ENCODE measurements around the gene BDKRB2.

The BDKRB2 gene

DNA sequence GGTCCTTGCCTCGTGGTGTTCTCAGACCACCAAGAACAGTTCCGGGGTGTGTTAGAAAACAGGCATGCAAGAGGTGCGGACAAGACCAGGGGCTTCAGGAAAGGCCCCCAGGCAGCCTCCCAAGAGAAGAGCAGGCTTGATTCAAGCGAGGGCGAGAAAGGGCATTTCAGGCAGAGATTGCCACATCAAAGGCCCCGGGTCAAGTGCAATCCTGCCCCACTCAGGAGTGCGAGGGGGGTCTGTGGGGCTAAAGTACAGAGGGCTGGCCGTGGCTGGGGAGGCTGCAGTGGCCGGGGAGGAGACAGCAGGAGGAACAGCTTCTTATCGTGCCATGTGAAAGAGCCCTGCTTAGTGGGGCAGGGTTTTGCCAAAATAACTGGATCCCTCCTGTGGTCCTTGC, 2.7 kb upstream of the BDKRB2 start:
- Mint-ChIP-seq H3K4me1 (ENCODE audit: low read depth) (peaks cover 12% of the 10 kb centered on the region), H3K4me3 (no peak overlapping the region), H3K9me3 (no peaks in the 10 kb centered on the region), H3K27me3 (peaks cover 31% of the 10 kb centered on the region), H3K36me3 (ENCODE audit: low read depth) (no peaks in the 10 kb centered on the region), H3K27ac (no peak overlapping the region)
- intact Hi-C loops (cut with micrococcal nuclease), result no loop called here

DNA sequence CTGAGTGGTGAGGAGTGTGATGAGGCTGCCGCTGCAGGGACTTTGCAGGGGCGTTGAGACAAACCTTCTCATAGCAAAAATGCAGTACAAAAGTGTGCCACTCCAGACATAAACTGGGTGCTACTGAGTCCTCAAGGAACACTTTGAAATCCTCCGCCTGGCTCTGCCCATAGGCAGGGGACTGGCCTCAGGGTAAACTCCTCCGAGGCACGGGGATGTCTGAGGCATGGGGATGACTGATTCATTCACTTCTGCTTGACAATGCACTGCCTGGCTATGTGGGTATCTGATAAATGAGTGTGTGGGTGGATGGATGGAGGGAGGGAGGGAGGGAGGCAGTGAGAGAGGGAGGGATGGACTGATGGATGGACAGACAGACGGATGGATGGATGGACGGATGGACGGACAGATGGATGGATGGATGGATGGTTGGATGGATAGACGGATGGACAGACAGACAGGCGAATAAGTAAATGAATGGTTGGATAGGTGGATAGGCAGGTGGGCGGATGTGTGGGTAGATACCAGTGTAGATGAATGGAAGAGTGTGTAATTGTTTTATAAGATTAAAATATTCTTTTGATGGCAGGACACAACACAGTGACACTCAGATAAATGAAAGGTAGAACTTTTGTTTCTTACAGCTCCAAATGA, 2.1 kb upstream of the BDKRB2 start:
- Mint-ChIP-seq H3K4me3 (no peak overlapping the region), H3K27me3 (peaks cover 33% of the 10 kb centered on the region), H3K9me3 (no peaks in the 10 kb centered on the region), H3K27ac (no peak overlapping the region), H3K4me1 (ENCODE audit: low read depth) (peaks cover 12% of the 10 kb centered on the region), H3K36me3 (ENCODE audit: low read depth) (no peaks in the 10 kb centered on the region)
- intact Hi-C loops (cut with micrococcal nuclease), result no loop called here

DNA sequence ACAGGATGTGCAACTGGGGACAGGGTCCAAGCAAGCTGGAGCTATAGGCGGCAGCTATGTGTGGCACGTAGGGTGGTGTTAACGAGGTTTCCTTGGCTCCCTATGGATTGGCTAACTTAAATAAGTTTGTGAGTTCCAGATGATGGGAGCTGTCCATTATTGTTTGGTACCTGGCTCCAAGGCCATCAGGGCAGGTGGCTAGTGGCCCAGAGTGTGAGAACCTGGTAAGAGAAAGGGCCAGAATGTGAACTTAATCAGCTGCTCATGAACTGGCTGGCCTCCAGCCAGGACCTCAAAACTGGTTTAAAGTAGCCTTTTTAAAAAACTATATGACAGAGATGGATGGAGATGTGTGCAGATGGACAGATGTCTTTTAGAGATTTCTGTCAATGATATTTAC, 1.5 kb upstream of the BDKRB2 start:
- Mint-ChIP-seq H3K36me3 (ENCODE audit: low read depth) (no peaks in the 10 kb centered on the region), H3K27ac (no peak overlapping the region), H3K4me1 (ENCODE audit: low read depth) (peaks cover 12% of the 10 kb centered on the region), H3K9me3 (no peaks in the 10 kb centered on the region), H3K4me3 (no peak overlapping the region), H3K27me3 (peaks cover 33% of the 10 kb centered on the region)
- intact Hi-C loops (cut with micrococcal nuclease), result no loop called here

DNA sequence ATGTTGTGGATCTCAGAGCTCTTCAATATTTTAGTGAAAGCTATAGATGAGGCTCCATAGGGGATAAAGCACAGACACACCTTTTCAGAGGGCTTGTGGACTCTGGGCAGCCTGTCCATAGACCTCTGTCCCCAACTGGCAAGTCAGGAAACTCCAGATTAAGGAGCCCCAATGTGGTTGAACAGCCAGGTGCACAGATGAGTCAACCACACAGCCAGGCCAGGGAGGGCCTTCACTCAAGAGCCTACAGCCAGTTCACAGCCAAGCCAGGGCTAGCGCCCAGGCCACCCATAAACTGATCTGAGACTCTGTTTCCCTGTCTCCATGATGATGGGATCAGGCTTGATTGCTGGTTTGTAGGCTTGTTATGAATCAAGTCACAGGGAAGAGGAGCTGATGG, 1.0 kb upstream of the BDKRB2 start:
- peaks cover 33% of the 10 kb centered on the region for H3K27me3 Mint-ChIP-seq
- no peak overlapping the region for H3K27ac Mint-ChIP-seq
- peaks cover 9% of the 10 kb centered on the region for H3K4me1 Mint-ChIP-seq (ENCODE audit: low read depth)
- intact Hi-C loops (cut with micrococcal nuclease), result no loop called here
- no peaks in the 10 kb centered on the region for H3K9me3 Mint-ChIP-seq
- H3K36me3 Mint-ChIP-seq (ENCODE audit: low read depth), result no peaks in the 10 kb centered on the region
- no peak overlapping the region for H3K4me3 Mint-ChIP-seq

DNA sequence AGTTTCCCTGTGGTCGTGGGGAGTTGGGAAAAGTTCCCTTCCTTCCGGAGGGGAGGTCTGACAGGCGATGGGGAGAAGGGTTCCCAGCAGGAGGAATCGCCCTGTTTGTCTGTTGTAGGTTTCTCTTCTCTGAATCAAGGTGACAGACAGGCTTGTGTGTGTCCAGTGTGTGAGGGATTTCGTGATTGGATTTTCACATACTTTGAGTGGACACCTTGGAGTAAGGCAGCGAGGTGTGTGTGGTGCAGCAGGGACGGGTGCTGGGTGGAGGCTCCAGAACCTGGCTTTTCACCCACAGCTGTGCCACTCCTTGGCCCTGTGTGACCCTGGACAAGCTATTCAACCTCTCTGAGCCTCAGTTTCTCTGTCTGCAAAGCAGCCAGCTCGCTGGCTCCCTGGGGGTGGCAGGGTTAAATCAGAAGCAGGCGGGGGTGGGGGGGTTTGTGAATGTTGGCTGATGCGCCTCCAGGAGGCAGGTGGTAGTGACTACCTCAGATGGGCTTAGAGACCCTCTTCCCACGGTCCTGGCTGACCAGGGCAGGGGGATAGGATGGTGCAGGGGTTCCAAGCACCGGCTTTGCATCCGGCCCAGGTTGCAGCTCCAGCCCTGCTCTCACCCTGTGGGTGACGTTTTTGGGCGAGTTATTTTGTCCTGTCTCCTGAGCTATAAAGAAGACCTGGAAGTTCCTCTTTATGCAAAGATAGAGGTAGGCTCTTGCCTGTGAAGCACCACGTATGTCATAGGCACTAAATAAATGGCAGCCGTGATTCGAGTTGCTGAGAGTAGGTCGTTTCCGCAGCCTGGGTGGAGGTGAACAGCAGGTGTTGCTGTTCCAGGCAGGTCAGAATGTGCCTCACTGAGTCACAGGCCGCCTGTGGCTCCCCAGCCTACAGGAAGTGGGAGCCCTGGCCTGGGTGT, 679 bp downstream of the BDKRB2 start:
- Mint-ChIP-seq H3K4me1 (ENCODE audit: low read depth) (peaks cover 6% of the 10 kb centered on the region), H3K4me3 (no peak overlapping the region), H3K27ac (no peak overlapping the region), H3K36me3 (ENCODE audit: low read depth) (no peaks in the 10 kb centered on the region), H3K27me3 (peaks cover 33% of the 10 kb centered on the region), H3K9me3 (no peaks in the 10 kb centered on the region)
- intact Hi-C loops (cut with micrococcal nuclease), result no loop called here

DNA sequence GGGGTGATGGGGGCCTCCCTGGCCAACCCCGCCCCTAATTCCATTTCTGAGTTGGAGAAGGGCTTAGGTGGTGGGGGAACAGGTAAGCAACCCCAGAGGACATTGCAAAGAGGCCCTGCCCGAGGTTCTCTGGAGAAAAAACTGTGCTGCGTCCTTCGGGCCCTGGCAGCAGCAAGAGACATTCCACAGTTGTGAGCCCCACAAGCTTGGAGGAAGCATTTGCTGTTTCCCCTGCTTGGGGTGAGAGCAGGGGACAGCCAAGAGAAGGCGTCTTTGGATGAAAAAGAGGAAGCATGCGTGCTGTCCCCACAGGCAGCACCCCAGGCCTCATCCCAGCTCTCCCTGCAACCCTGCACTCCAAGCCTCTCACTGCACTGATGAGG, 1.3 kb downstream of the BDKRB2 start:
- Mint-ChIP-seq H3K27ac (no peak overlapping the region), H3K9me3 (no peaks in the 10 kb centered on the region), H3K4me3 (no peak overlapping the region), H3K4me1 (ENCODE audit: low read depth) (peaks cover 6% of the 10 kb centered on the region), H3K36me3 (ENCODE audit: low read depth) (no peaks in the 10 kb centered on the region), H3K27me3 (peaks cover 33% of the 10 kb centered on the region)
- intact Hi-C loops (cut with micrococcal nuclease), result no loop called here

DNA sequence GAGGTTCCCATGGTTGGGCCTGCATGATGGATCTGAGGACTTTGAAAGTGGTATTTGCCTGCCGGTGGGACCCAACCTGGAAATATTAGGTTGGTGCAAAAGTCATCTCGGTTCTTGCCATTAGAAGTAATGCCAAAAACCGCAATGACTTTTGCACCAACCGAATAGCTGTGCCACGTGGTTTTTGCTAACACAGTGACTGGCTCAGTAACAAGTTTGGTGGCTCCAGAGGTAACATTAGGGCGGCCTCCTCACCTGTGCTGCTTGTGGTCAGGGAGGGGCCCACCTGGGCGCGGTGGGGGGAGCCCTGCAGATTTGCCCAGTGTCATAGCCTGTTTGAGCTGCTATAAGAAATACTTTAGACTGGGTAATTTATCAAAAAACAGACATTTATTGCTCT, 1.8 kb downstream of the BDKRB2 start:
- Mint-ChIP-seq H3K4me1 (ENCODE audit: low read depth) (peaks cover 6% of the 10 kb centered on the region), H3K4me3 (no peak overlapping the region), H3K27me3 (peaks cover 33% of the 10 kb centered on the region), H3K27ac (no peak overlapping the region), H3K36me3 (ENCODE audit: low read depth) (no peaks in the 10 kb centered on the region), H3K9me3 (no peaks in the 10 kb centered on the region)
- intact Hi-C loops (cut with micrococcal nuclease), result no loop called here

DNA sequence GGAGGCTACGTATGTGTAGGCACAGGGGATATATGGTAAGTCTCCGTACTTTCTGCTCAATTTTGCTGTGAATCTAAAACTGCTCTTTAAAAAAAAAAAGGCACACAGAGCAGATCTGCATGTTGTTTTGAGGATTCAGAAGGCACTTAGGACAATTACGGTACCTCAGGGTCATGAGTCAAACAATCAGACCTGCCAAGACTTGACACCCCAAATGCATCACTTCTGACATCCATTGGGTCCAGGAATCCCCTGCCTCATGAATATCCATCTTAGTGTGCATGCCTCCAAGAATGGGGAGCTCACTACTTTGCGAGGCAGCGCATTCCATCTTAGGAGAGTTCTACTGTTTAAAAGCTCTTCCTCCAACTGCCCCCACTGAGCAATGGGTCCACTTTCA, 3.0 kb downstream of the BDKRB2 start:
- H3K36me3 Mint-ChIP-seq (ENCODE audit: low read depth), result no peaks in the 10 kb centered on the region
- no peak overlapping the region for H3K27ac Mint-ChIP-seq
- peaks cover 6% of the 10 kb centered on the region for H3K4me1 Mint-ChIP-seq (ENCODE audit: low read depth)
- intact Hi-C loops (cut with micrococcal nuclease), result no loop called here
- peaks cover 8% of the 10 kb centered on the region for H3K9me3 Mint-ChIP-seq
- no peak overlapping the region for H3K4me3 Mint-ChIP-seq
- H3K27me3 Mint-ChIP-seq, result peaks cover 27% of the 10 kb centered on the region

DNA sequence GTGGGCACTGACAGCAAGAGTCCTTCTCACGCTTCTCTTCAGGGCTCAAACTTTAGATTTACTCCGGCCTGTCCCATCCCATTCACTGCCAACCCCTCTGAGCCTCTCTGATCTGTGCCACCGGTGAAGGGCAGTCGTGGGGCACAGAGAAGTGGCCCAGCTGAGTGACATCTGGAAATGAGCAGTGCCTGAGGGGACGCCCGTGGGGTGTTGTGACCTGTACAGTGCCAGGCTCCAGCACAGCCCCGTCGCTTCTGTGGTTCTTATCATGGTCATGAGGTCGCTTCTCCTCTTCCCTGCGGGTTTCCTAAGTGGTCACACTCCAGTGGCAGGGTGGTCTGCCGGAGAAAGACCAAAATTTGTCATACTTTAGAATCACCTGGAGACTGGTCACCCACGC, 4.1 kb downstream of the BDKRB2 start:
- intact Hi-C loops (cut with micrococcal nuclease), result no loop called here
- Mint-ChIP-seq H3K9me3 (peaks cover 9% of the 10 kb centered on the region), H3K27me3 (peaks cover 21% of the 10 kb centered on the region), H3K4me1 (ENCODE audit: low read depth) (peaks cover 6% of the 10 kb centered on the region), H3K4me3 (no peak overlapping the region), H3K36me3 (ENCODE audit: low read depth) (no peaks in the 10 kb centered on the region), H3K27ac (no peak overlapping the region)

DNA sequence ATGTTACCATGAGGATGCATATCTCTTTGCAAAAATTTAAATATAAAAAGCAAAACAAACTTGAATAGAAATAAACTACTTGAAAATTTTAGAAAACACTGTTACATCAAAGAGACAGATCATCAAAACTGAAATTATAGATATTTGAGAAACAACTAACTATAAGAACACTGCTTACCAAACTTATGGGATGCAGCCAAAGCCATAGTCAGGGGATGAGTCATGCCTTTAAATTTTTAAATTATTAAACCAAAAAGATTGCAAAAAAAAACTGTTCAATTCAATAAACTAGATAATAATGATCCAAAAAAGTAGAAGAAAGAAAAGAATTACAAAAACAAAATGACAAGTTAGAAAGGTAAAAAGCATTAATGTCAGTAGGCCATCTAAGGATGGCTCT, 7.5 kb downstream of the BDKRB2 start:
- Mint-ChIP-seq H3K4me3 (no peak overlapping the region), H3K9me3 (peaks cover 9% of the 10 kb centered on the region), H3K27me3 (peaks cover 3% of the 10 kb centered on the region), H3K27ac (no peak overlapping the region), H3K36me3 (ENCODE audit: low read depth) (no peaks in the 10 kb centered on the region), H3K4me1 (ENCODE audit: low read depth) (peaks cover 5% of the 10 kb centered on the region)
- intact Hi-C loops (cut with micrococcal nuclease), result no loop called here

DNA sequence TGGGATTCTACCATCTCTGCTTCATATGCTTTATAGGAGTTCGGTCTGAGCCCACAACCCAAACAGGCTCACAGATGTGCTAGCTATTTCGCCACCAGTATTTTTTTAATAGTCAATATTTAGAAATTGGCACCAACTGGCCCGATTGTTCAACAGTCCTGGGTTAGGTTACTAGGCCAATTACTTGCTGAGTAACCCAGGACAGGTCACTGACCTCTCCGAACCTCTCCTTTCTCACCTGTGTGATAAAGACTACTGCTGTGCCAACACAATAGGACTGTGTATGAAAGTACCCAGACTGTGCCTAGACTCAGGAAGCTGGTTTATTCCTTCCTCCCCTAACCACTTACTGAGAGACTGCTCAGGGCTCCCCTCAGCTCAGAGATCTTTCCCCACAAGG, 8.3 kb downstream of the BDKRB2 start:
- intact Hi-C loops (cut with micrococcal nuclease), result no loop called here
- Mint-ChIP-seq H3K4me1 (ENCODE audit: low read depth) (peaks cover 5% of the 10 kb centered on the region), H3K36me3 (ENCODE audit: low read depth) (no peaks in the 10 kb centered on the region), H3K9me3 (peaks cover 9% of the 10 kb centered on the region), H3K27me3 (peaks cover 1% of the 10 kb centered on the region), H3K4me3 (no peak overlapping the region), H3K27ac (no peak overlapping the region)

DNA sequence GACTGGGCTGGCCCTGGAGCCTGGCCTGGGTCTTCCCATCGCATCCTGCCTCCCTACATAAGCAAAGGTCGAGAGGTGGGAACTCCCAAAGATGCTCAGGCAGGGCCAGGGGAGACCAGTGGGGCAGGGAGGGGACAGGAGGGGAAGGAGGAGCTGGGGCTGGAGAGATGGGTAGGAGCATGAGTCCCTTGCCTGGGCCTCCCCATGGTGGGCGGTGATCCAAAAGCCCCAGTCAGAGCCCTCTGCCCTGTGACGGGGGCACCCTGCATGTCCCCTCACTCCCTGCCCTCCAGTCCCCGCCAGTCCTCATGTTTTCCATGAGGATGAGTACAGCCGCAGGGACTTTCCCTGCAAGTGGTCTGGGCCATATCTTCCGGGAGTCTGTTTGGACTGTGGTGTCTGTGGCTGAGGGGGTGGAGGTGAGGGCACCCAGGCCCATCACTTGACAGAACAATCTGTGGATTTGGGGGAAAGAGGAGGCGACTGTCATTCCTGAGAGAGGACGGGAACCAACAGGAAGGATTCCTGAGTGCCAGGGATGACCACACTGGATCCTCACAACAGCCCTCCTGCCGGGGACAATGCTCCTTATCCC, 9.3 kb downstream of the BDKRB2 start:
- Mint-ChIP-seq H3K27me3 (peaks cover 1% of the 10 kb centered on the region), H3K36me3 (ENCODE audit: low read depth) (no peaks in the 10 kb centered on the region), H3K4me3 (no peak overlapping the region), H3K4me1 (ENCODE audit: low read depth) (peaks cover 5% of the 10 kb centered on the region), H3K9me3 (peaks cover 9% of the 10 kb centered on the region), H3K27ac (no peak overlapping the region)
- intact Hi-C loops (cut with micrococcal nuclease), result no loop called here

DNA sequence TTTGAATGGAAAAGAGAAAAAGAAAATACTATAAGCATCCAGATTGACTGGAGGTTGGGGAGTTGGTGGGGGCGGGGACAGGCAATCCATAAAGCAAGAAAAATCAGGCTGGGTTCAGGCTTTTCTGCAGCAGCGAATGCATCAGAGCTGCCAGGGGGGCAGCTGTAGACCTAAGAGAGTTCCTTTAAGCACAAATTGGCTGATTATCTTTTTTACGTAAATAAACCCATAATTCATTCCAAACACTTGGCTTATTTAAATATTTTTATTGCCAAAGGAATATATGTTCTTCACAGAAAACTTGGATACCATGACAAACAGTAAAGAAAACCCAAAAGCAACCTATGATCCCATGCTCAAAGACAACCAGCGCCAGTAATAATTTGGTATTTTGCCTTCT, 10.2 kb downstream of the BDKRB2 start:
- Mint-ChIP-seq H3K36me3 (ENCODE audit: low read depth) (no peaks in the 10 kb centered on the region), H3K27me3 (peaks cover 1% of the 10 kb centered on the region), H3K4me3 (no peak overlapping the region), H3K27ac (no peak overlapping the region), H3K9me3 (peaks cover 9% of the 10 kb centered on the region), H3K4me1 (ENCODE audit: low read depth) (peaks cover 5% of the 10 kb centered on the region)
- intact Hi-C loops (cut with micrococcal nuclease), result no loop called here

DNA sequence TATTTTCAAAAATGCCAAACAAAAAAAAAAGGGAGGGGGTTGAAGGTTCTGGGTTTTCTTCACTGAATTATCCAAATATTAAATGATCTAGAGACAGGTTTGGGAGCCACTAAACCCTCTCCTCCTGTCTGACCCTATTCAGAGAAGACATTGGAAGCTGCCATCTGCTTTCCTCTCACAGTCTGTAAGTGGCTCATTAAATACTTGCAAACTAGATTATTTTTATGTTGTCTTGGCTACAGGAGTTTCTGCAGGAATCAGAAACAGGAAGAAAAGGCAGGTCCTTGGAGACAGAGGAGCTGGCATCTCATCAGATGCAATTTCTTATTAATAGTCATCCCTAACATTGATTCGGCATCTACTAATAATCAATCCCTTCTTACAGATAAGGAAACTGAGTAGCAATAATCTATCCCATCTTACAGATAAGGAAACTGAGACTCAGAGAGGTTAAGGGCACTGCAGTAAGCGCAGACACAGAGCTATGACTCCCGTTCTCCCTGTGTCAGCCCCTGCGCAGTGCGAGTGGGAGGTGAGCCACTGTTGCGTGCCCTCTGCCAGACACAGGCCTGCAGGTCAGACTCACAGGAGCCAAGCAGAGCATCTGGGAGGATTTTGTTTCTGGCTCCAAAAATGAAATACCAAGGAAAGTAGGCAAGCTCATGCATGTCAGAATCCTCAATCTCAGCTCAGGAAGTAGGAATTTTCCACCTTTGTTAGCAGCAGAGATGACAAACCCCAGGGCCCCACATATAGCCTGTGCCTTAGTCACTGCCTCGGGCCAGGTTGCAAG, 11.0 kb downstream of the BDKRB2 start:
- Mint-ChIP-seq H3K9me3 (peaks cover 9% of the 10 kb centered on the region), H3K4me3 (no peak overlapping the region), H3K36me3 (ENCODE audit: low read depth) (no peaks in the 10 kb centered on the region), H3K27me3 (peaks cover 2% of the 10 kb centered on the region), H3K4me1 (ENCODE audit: low read depth) (peaks cover 5% of the 10 kb centered on the region), H3K27ac (no peak overlapping the region)
- intact Hi-C loops (cut with micrococcal nuclease), result no loop called here
